ENCODE data around the gene PARD3B.

DNA sequence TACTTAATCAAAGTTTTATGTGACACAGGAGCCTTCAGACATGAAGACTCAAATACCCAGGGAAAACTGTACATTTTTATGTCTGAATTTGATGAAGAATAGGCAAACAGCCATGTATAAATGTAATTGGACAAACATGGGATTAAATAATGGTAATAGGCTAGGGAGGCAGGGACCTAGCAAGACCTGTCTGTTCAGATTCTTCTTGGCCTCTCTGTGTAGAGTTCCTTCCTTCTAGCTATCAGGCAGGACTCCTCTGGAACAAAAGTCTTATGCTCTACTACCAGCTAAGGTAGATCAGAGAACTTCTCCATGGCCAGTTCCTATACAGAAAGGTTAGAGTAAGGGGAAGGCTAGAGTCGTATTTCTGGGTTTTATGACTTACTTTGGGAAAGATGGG is 9.5 kb upstream of the PARD3B start:
- TF ChIP-seq, protein P1, sequence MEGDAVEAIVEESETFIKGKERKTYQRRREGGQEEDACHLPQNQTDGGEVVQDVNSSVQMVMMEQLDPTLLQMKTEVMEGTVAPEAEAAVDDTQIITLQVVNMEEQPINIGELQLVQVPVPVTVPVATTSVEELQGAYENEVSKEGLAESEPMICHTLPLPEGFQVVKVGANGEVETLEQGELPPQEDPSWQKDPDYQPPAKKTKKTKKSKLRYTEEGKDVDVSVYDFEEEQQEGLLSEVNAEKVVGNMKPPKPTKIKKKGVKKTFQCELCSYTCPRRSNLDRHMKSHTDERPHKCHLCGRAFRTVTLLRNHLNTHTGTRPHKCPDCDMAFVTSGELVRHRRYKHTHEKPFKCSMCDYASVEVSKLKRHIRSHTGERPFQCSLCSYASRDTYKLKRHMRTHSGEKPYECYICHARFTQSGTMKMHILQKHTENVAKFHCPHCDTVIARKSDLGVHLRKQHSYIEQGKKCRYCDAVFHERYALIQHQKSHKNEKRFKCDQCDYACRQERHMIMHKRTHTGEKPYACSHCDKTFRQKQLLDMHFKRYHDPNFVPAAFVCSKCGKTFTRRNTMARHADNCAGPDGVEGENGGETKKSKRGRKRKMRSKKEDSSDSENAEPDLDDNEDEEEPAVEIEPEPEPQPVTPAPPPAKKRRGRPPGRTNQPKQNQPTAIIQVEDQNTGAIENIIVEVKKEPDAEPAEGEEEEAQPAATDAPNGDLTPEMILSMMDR (conservative IDR thresholded peaks at IDR 0.05; ENCODE audit: low read depth, low read length): no peak
- TF ChIP-seq RCOR1 (IDR thresholded peaks at IDR 0.05; ENCODE audit: insufficient replicate concordance, low read length) (no peak), RAD21 (IDR thresholded peaks at IDR 0.05; ENCODE audit: low read length) (no peak), SMC3 (IDR thresholded peaks at IDR 0.05; ENCODE audit: low read depth, low read length) (no peak), POLR2A (IDR thresholded peaks at IDR 0.05; ENCODE audit: low read depth, low read length) (no peak), CEBPB (IDR thresholded peaks at IDR 0.05; ENCODE audit: low read depth, low read length) (no peak), MAFK (IDR thresholded peaks at IDR 0.05; ENCODE audit: low read depth, low read length) (no peak)
- TF ChIP-seq, protein P2, sequence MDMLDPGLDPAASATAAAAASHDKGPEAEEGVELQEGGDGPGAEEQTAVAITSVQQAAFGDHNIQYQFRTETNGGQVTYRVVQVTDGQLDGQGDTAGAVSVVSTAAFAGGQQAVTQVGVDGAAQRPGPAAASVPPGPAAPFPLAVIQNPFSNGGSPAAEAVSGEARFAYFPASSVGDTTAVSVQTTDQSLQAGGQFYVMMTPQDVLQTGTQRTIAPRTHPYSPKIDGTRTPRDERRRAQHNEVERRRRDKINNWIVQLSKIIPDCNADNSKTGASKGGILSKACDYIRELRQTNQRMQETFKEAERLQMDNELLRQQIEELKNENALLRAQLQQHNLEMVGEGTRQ (IDR thresholded peaks at IDR 0.05; ENCODE audit: low read depth, low read length): no peak
